HG02943 (cell line): ENCODE data around the gene RANBP1.

Source experiments
- ATAC-seq: cut with Tn5 transposase; IDR thresholded peaks from one replicate; pipeline ENCODE4 v1.9.1; 2021; ENCODE audit warnings: mild to moderate bottlenecking, low read depth, moderate library complexity; ENCODE audit not compliant: unreplicated experiment

RANBP1 gene

GRCh38 chr22:20087319-20088262, 28.3 kb upstream of the RANBP1 start:
- no peak for ATAC-seq

DNA sequence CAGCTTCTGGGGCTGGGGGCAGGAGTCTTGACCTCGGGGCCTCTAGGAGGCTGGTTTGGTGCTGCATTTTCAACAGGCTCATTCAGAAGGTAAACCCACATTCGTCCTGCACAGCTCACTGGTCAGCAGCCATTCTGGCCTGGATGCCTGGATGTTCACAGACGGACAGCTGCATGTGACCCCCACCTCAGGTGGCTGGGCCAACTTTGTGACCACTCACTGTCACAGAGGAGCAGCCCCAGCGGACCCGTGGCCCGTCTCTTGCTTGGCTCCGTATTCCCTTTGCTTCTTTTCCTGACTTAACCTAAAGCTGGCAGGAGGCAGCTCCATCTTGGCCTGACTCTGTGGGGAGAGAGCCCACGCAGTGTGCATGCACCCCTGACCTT, 27.6 kb upstream of the RANBP1 start:
- ATAC-seq, result no peak

DNA sequence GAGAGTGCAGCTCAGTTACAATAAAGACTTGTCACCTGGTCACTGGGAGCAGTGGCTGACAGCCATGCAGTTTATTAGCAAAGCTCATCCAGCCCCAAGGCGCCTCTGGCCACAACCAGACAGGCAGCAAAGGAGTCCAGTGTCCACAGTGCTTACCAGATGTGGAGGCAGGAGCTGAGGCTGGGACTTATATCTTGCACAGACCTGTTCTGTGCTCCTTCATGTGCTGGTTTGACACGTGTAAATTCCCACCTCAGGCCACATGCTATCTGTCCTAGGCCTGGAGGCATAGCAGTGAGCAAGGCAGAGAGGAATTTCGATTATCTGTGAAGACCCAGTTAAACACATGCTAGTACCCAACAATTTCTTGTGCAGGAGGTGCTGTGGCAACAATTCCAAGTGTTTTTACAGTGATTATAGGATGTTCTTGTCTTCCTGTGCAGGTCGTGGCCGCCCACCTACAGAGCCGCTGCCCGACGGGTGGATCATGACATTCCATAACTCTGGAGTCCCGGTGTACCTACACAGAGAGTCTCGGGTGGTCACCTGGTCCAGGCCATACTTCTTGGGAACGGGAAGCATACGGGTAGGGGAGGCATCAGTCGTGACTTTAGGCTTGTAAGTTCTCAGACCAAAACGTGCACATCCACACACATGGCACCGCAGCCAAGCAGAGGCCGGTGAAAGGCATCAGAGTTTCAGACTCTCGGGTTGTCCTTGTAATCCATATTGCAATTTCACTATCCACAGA, 26.5 kb upstream of the RANBP1 start:
- ATAC-seq, result no peak

- no peak for ATAC-seq
Measured at GRCh38 chr22:20089977-20090729, 25.8 kb upstream of the RANBP1 start.

GRCh38 chr22:20090730-20091240, 25.1 kb upstream of the RANBP1 start:
- no peak for ATAC-seq

DNA sequence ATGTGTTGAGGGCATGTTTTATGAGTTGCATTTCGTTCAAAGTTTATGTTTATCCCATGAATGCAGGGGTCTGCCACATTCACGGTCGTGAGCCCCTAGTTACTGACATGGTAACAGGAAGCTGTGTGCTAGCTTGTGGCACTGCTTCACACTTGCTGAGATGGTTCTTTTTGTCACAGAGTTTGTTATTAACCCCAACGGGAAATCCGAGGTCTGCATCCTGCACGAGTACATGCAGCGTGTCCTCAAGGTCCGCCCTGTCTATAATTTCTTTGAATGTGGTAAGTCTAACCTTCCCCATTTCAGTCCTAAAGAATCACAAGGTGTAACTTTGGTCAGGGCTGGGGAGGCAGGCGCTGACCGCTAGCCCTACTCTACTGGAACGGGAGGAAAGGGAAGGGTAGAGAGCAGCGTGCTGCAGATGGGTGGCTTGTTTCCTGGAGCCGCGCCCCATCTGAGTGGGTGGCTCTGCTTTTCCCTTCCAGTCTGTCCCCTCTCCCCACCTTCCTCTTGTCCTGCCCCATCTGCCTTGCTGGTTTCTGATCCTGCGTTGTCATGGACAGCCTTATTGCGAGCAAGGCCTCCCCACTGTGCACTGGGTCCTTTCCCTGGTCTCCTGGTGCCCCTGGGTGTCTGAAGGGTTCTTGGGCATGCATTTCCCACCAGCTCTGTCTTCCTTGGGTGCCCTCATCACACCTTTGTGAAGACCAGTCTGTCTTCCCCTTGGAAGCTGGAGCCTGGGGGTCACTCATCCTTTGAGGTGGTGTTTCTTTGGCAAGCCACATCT, 24.0 kb upstream of the RANBP1 start:
- ATAC-seq, result no peak

DNA sequence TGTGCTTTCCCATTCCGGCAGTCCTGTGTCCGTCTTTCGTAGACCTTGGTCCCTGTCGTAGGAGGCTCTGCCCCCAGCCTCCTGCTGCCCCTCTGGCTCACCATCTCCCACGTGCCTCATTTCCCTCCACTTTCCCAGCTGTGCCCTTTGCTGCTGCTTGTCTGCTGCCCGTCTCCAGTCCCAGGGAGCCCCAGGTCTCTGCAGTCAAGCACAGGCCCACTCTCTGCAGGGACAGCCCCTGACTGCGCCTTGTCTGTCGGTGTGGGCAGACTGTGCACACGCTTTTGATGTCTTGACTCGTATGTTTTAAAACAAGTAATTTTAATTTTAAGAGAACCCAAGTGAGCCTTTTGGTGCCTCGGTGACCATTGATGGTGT, 23.4 kb upstream of the RANBP1 start:
- no peak for ATAC-seq

- ATAC-seq, result no peak
Measured at GRCh38 chr22:20093418-20094196, 22.3 kb upstream of the RANBP1 start.

DNA sequence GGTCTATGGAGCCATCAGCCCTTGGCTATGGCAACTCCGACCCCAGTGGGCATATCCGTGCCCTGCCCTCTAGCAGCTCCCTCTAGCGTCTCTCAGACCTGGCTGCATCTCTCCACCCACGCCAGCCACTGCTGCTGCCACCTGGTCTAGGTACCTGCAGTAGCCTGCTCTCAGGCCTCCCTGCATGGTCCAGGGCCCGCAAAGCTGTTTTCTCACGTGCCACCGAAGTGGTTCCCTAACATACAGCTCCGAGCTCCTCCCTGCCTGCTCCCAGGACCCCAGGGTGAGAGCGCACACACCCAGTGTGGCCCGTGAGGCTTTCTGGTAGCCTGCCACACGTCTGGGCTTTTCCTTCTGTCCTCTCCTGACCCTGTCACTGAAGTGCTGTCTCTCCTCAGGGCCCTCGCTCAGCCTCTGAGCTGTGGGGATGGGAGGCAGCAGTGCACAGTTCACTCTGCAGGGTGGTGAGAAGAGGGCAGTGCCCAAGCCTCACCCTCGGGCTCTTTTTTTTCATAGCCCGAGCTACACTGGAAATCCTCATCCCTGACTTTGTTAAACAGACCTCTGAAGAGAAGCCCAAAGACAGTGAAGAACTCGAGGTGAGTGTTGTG, 21.6 kb upstream of the RANBP1 start:
- no peak for ATAC-seq

DNA sequence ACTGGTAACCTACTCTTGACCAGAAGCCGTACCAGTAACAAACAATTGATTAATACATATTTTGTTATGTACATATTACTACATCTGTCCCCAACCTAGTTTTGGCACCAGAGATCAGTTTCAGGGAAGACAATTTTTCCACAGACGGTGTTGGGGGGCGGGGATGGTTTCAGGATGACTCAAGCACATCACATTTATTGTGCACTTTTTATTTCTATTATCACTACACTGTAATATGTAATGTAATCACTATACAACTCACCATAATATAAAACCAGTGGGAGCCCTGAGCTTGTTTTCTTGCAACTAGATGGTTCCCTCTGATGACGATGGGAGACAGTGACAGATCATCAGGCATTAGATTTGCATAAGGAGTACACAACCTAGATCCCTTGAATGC, 20.4 kb upstream of the RANBP1 start:
- ATAC-seq, result no peak

DNA sequence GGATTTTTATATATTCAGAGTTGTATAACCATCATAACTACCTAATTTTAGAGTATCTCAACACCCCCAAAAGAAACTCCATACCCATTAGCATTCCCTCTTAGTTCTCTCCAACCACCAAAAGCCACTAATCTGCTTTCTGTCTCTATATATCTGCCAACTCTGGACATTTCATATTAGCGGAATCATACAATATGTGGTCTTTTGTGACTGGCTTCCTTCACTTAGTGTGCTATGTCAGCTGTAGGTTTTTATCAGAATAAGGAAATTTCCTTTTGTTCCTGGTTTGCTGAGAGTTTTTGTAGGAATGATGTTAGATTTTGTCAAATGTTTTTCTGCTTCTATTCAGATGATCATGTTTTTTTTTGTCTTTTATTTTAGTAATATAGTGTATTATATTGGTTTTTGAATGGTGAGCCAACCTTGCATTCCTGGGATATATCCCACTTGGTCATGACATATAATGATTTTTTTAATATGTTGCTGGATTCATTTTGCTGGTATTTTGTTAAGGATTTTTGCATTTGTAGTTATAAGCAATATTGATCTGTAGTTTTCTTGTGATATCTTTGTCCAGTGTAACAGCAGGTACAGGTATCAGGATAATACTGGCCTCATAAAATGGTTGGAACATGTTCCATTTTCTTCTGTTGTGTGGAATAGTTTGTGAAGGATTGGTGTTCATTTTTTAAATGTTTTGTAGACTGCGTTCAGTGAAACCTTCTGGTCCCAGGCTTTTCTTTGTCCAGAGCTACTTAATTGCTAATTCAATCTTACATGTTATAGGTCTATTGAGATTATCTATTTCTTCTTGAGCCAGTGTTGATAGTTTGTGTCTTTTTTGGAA, 19.1 kb upstream of the RANBP1 start:
- ATAC-seq, result no peak

- ATAC-seq, result no peak
Measured at GRCh38 chr22:20099099-20099711, 16.7 kb upstream of the RANBP1 start.

DNA sequence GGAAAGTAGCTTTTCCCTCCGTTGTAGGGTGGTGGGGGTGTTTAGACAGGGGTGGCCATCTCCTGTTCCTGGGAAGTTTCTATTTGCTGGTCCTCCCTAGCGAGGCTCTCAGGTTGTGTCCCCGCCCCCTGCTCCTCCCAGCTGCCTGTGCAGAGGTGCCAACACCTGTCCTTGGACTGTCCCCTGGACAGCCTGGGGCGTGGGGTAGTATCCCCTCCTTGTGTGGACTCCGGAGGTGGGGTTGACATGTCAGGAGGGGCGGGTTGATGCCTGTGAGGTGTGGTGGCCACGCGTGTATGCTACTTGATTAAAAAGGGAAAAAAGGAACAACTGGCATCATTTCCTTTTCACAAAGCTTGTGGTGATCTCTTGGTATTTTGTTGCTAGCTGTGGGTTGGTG, 14.3 kb upstream of the RANBP1 start:
- no peak for ATAC-seq

- no peak for ATAC-seq
Measured at GRCh38 chr22:20102203-20102780, 13.6 kb upstream of the RANBP1 start.

- no peak for ATAC-seq
Measured at GRCh38 chr22:20105456-20106204, 10.3 kb upstream of the RANBP1 start.

GRCh38 chr22:20106205-20106848, 9.6 kb upstream of the RANBP1 start:
- no peak for ATAC-seq
